HCT116 (cell line): ENCODE results near the gene CUX1. TPM values are rescaled to one million over a fixed set of nuclear protein-coding genes. Genes with fewer than 3 reads are reported as not detected.

Experiments
- ATAC-seq: fragments of 200-7000 bp; cut with Tn5 transposase; 2 replicates; pipeline ENCODE4 v1.9.1; 2020; ENCODE audit warnings: mild to moderate bottlenecking, moderate library complexity
- BruUV-seq: library from RNA; stranded (reverse); fragments of 400-500 nt; replicated peaks from 2 replicates; lab custom pipeline; 2021; lab: Mats Ljungman, UMichigan
- CTCF ChIA-PET: fragments of 300-600 bp; sonication (Branson Sonifier 250); formaldehyde crosslinking; loops from one replicate; lab custom pipeline; 2021; ENCODE audit warnings: antibody characterized with exemption; lab: Charles Lee
- POLR2A ChIA-PET: fragments of 300-600, 350-600 bp; sonication (Branson Sonifier 250); formaldehyde crosslinking; loops from one replicate; lab custom pipeline; 2021; ENCODE audit warnings: antibody characterized with exemption; lab: Charles Lee
- RAD21 ChIA-PET, 2 experiments: fragments of 300-600 bp; sonication (Branson Sonifier 250); formaldehyde crosslinking; loops; one replicate each; lab custom pipeline; 2023; ENCODE audit warnings: low total read pairs in 2 of 2; ENCODE audit not compliant: uncharacterized antibody in 2 of 2, unreplicated experiment in 2 of 2, low non-redundant PET in 1 of 2; lab: Charles Lee
- DNase-seq: peaks from one replicate; pipeline ENCODE4 v3.0.0-alpha.2; 2010; ENCODE audit warnings: low read depth, low spot score
- H2AFZ ChIP-seq: fragments of 200-600 bp; shearing (Covaris generic), sonication (generic); 2 replicates; pipeline ENCODE4 v1.6.1; 2017; ENCODE audit warnings: low read depth, mixed run types, mixed read lengths, antibody characterized with exemption, low read length; ENCODE audit not compliant: poor library complexity, severe bottlenecking
- H3K27ac ChIP-seq: 2 replicates; pipeline ENCODE4 v1.5.1; 2012; ENCODE audit warnings: low read depth, low read length
- H3K27me3 ChIP-seq: fragments of 200-600 bp; sonication (generic); 2 replicates; pipeline ENCODE4 v1.6.1; 2016; ENCODE audit warnings: mixed run types, low read length, mixed read lengths; ENCODE audit not compliant: insufficient read depth
- H3K36me3 ChIP-seq, 2 experiments: fragments of 200-500 bp in 1 of 2; fragments of 200-600 bp in 1 of 2; sonication (Bioruptor generic) in 1 of 2; sonication (generic) in 1 of 2; 2 replicates each; pipeline versions ENCODE4 v1.5.1 to v1.6.1; 2014 to 2016; ENCODE audit warnings: low read length in 2 of 2, inconsistent platforms in 1 of 2, mixed read lengths in 1 of 2, mixed run types in 1 of 2; ENCODE audit not compliant: insufficient read depth in 2 of 2, control insufficient read depth in 1 of 2
- H3K4me1 ChIP-seq, 2 experiments: fragments of 200-600 bp in 1 of 2; sonication (generic) in 1 of 2; 2 replicates each; pipeline versions ENCODE4 v1.5.1 to v1.6.1; 2012 to 2017; ENCODE audit warnings: low read length in 2 of 2, inconsistent platforms in 1 of 2, mild to moderate bottlenecking in 1 of 2, mixed read lengths in 1 of 2, mixed run types in 1 of 2, moderate library complexity in 1 of 2; ENCODE audit not compliant: insufficient read depth in 2 of 2, control insufficient read depth in 1 of 2
- H3K4me2 ChIP-seq: fragments of 200-600 bp; sonication (generic); 2 replicates; pipeline ENCODE4 v1.6.1; 2017; ENCODE audit warnings: mixed run types, low read length, mixed read lengths
- H3K4me3 ChIP-seq, 2 experiments: fragments of 200-600 bp in 1 of 2; sonication (generic) in 1 of 2; replicated peaks in 1 of 2; 2 replicates each; pipeline ENCODE4 v1.5.1; 2011 to 2016; ENCODE audit warnings: low read length in 2 of 2, control low read depth in 1 of 2, low read depth in 1 of 2, mild to moderate bottlenecking in 1 of 2, mixed read lengths in 1 of 2, mixed run types in 1 of 2
- H3K79me2 ChIP-seq: fragments of 200-600 bp; sonication (generic); 2 replicates; pipeline ENCODE4 v1.6.1; 2017; ENCODE audit warnings: mild to moderate bottlenecking, mixed run types, low read length, moderate library complexity, mixed read lengths; ENCODE audit not compliant: insufficient read depth
- H3K9ac ChIP-seq: fragments of 200-600 bp; sonication (generic); 2 replicates; pipeline ENCODE4 v1.6.1; 2016; ENCODE audit warnings: low read length, mixed read lengths
- H3K9me2 ChIP-seq: fragments of 200-600 bp; sonication (generic), shearing (Covaris generic); 2 replicates; pipeline ENCODE4 v1.6.1; 2017; ENCODE audit warnings: mixed run types, mild to moderate bottlenecking, moderate library complexity; ENCODE audit not compliant: insufficient read depth
- H3K9me3 ChIP-seq, 2 experiments: fragments of 200-500 bp in 1 of 2; fragments of 200-600 bp in 1 of 2; sonication (Bioruptor generic) in 1 of 2; sonication (generic) in 1 of 2; 2 replicates each; pipeline ENCODE4 v1.6.1; 2014 to 2017; ENCODE audit warnings: low read length in 2 of 2, mixed read lengths in 2 of 2, inconsistent platforms in 1 of 2, low read depth in 1 of 2, mild to moderate bottlenecking in 1 of 2, mixed run types in 1 of 2, moderate library complexity in 1 of 2; ENCODE audit not compliant: control insufficient read depth in 1 of 2, insufficient read depth in 1 of 2
- H4K20me1 ChIP-seq: fragments of 200-600 bp; sonication (generic), shearing (Covaris generic); 2 replicates; pipeline ENCODE4 v1.6.1; 2017; ENCODE audit warnings: mixed run types, mild to moderate bottlenecking, moderate library complexity; ENCODE audit not compliant: insufficient read depth
- ATF3 ChIP-seq: IDR thresholded peaks from 2 replicates; pipeline ENCODE4 v1.6.1; 2012
- CBX3 ChIP-seq: IDR thresholded peaks from 2 replicates; pipeline ENCODE4 v1.6.1; 2012; ENCODE audit warnings: low read depth
- CEBPB ChIP-seq: IDR thresholded peaks from 2 replicates; pipeline ENCODE4 v1.6.1; 2012; ENCODE audit warnings: low read depth
- CTCF ChIP-seq, 3 experiments: fragments of 200-600 bp in 1 of 3; sonication (generic) in 1 of 3; IDR thresholded peaks in 2 of 3; conservative IDR thresholded peaks in 1 of 3; 2 replicates each; pipeline ENCODE4 v1.5.1; 2012 to 2017; ENCODE audit warnings: low read depth in 2 of 3, low read length in 2 of 3, antibody characterized with exemption in 1 of 3, borderline replicate concordance in 1 of 3, control low read depth in 1 of 3, mild to moderate bottlenecking in 1 of 3, mixed read lengths in 1 of 3, mixed run types in 1 of 3, moderate library complexity in 1 of 3; ENCODE audit not compliant: insufficient read depth in 1 of 3
- EGR1 ChIP-seq: IDR thresholded peaks from 2 replicates; pipeline ENCODE4 v1.6.1; 2012; ENCODE audit warnings: low read depth
- ELF1 ChIP-seq: IDR thresholded peaks from 2 replicates; pipeline ENCODE4 v1.6.1; 2012; ENCODE audit warnings: low read depth, borderline replicate concordance
- EZH2 ChIP-seq: fragments of 200-600 bp; sonication (generic); IDR thresholded peaks from 2 replicates; pipeline ENCODE4 v1.6.1; 2017; ENCODE audit warnings: antibody characterized with exemption, mixed run types
- FOSL1 ChIP-seq: IDR thresholded peaks from 2 replicates; pipeline ENCODE4 v1.6.1; 2012; ENCODE audit warnings: low read depth
- JUND ChIP-seq: IDR thresholded peaks from 2 replicates; pipeline ENCODE4 v1.6.1; 2012
- MAX ChIP-seq: IDR thresholded peaks from 2 replicates; pipeline ENCODE4 v1.6.1; 2012
- POLR2A ChIP-seq: IDR thresholded peaks from 2 replicates; pipeline ENCODE4 v1.7.0; 2011; ENCODE audit warnings: borderline replicate concordance; ENCODE audit not compliant: insufficient read depth, insufficient read length; ENCODE audit errors: extremely low read depth
- POLR2AphosphoS5 ChIP-seq: IDR thresholded peaks from 2 replicates; pipeline ENCODE4 v1.6.1; 2011; ENCODE audit warnings: mild to moderate bottlenecking, low read depth, low read length, moderate library complexity
- RAD21 ChIP-seq: IDR thresholded peaks from 2 replicates; pipeline ENCODE4 v1.6.1; 2012; ENCODE audit warnings: low read depth, mild to moderate bottlenecking
- REST ChIP-seq: IDR thresholded peaks from 2 replicates; pipeline ENCODE4 v1.6.1; 2012; ENCODE audit warnings: low read depth
- SP1 ChIP-seq: IDR thresholded peaks from 2 replicates; pipeline ENCODE4 v1.6.1; 2012; ENCODE audit warnings: low read depth
- SRF ChIP-seq: IDR thresholded peaks from 2 replicates; pipeline ENCODE4 v1.6.1; 2012; ENCODE audit warnings: low read depth
- YY1 ChIP-seq: IDR thresholded peaks from 2 replicates; pipeline ENCODE4 v1.6.1; 2011; ENCODE audit warnings: low read length, low read depth, moderate library complexity, mild to moderate bottlenecking; ENCODE audit not compliant: insufficient replicate concordance; ENCODE audit errors: extremely low read depth
- ZBTB33 ChIP-seq: IDR thresholded peaks from 2 replicates; pipeline ENCODE4 v1.6.1; 2011; ENCODE audit warnings: mild to moderate bottlenecking, low read length, moderate library complexity; ENCODE audit not compliant: insufficient replicate concordance; ENCODE audit errors: extremely low read depth
- ZFX ChIP-seq: fragments of 450-650 bp; IDR thresholded peaks from 2 replicates; pipeline ENCODE4 v1.6.1; 2017
- ZNF274 ChIP-seq: fragments of 200-500 bp; sonication (Bioruptor generic); IDR thresholded peaks from 2 replicates; pipeline ENCODE4 v1.6.1; 2014; ENCODE audit warnings: mild to moderate bottlenecking, low read depth, low read length, inconsistent platforms
- intact Hi-C: fragments of 100-400 bp; cut with micrococcal nuclease; formaldehyde crosslinking; loops from 2 replicates; pipeline ENCODE4 v1.10.0; 2022
- total RNA-seq: library from RNA; stranded (reverse); gene quantifications from one replicate; pipeline ENCODE4 v1.2.1, GENCODE V29; 2021; ENCODE audit not compliant: unreplicated experiment

CUX1 gene
- total RNA-seq, 1 experiment from 2014 or later = 68.9 TPM

- ChIA-PET POLR2A (no interaction called here), RAD21 (no interaction called here), CTCF (no interaction called here)
- no peaks in the 10 kb centered on the region for H3K9me3 ChIP-seq
- no peaks in the 10 kb centered on the region for H3K9me2 ChIP-seq
- peaks cover 0 to 17% of the 10 kb centered on the region in 2 experiments; a peak in 2 of 4 replicates for H3K4me1 ChIP-seq
- no peaks in the 10 kb centered on the region for H3K79me2 ChIP-seq
- ATAC-seq = no peak
- H3K4me3 ChIP-seq = no peak overlapping the region
- no TSS peak for BruUV-seq
- intact Hi-C loops = no loop called here
- H3K27ac ChIP-seq = no peak overlapping the region
- no peak overlapping the region for H3K4me2 ChIP-seq
- H2AFZ ChIP-seq = no peak overlapping the region
- DNase-seq = no peak
- no peaks in the 10 kb centered on the region for H4K20me1 ChIP-seq
- H3K36me3 ChIP-seq = peaks cover 3 to 5% of the 10 kb centered on the region in 2 experiments; a peak in 1 of 4 replicates
- TF ChIP-seq CBX3 = no peak
- no peak for TF ChIP-seq JUND
- TF ChIP-seq ZBTB33 = no peak
- no peak for TF ChIP-seq REST
- TF ChIP-seq RAD21 = no peak
- no peak for TF ChIP-seq YY1
- no peak for TF ChIP-seq FOSL1
- TF ChIP-seq ELF1 = no peak
- no peak for TF ChIP-seq ZFX
- no peak for TF ChIP-seq ATF3
- TF ChIP-seq EZH2 = no peak
- no peak for TF ChIP-seq POLR2AphosphoS5
- no peak for TF ChIP-seq EGR1
- TF ChIP-seq SRF = no peak
- TF ChIP-seq CEBPB = no peak
- no peak for TF ChIP-seq CTCF (IDR thresholded peaks at IDR 0.05 in 2 of 3, conservative IDR thresholded peaks at IDR 0.05 in 1 of 3; ENCODE audit: borderline replicate concordance in 1 of 3, insufficient read depth in 1 of 3, low read depth in 2 of 3, low read length in 2 of 3)
- no peak for TF ChIP-seq POLR2A
- TF ChIP-seq MAX = no peak
- TF ChIP-seq SP1 = no peak
- no peak for TF ChIP-seq ZNF274
- H3K9ac ChIP-seq = no peak overlapping the region
- no peaks in the 10 kb centered on the region for H3K27me3 ChIP-seq
Observed at GRCh38 chr7:102115931-102116330, 298.5 kb downstream of the CUX1 start.
